Activated CD8-positive, alpha-beta memory T cell treated with anti-CD3 and anti-CD28 coated beads for 1 hour (primary cell): Measurements from ENCODE around the gene TIGD2.

Experiments
- DNase-seq, 2 donors: peaks; one replicate each; pipeline ENCODE4 v3.0.0-alpha.2; 2020; ENCODE audit warnings: low read depth in 1 of 2; ENCODE audit errors: extremely low read depth in 1 of 2

TIGD2 gene

GRCh38 chr4:89160806-89161205 is 49.5 kb downstream of the TIGD2 start:
- DNase-seq, result no peak

GRCh38 chr4:89161841-89162240 is 50.5 kb downstream of the TIGD2 start:
- DNase-seq, result no peak

GRCh38 chr4:89162496-89162895 is 51.2 kb downstream of the TIGD2 start:
- DNase-seq, result no peak

GRCh38 chr4:89162987-89163386 is 51.7 kb downstream of the TIGD2 start:
- no peak for DNase-seq

- no peak for DNase-seq
These were observed 53.1 kb downstream of the TIGD2 start for GRCh38 chr4:89164400-89164799.
